MG63 (cell line): ENCODE results near the gene KRTDAP. TPM values are rescaled to one million over a fixed set of nuclear protein-coding genes. Genes with fewer than 3 reads are reported as not detected.

Source experiments
- DNase-seq: peaks from one replicate; pipeline ENCODE4 v3.0.0-alpha.2; 2020
- H3K27me3 ChIP-seq: fragments of 250-450 bp; sonication (Bioruptor Pico); 2 replicates; pipeline ENCODE4 v1.5.1; 2020; ENCODE audit warnings: mild to moderate bottlenecking, moderate library complexity
- H3K36me3 ChIP-seq: fragments of 250-450 bp; sonication (Bioruptor Pico); 2 replicates; pipeline ENCODE4 v1.5.1; 2020; ENCODE audit warnings: mild to moderate bottlenecking, moderate library complexity
- H3K4me3 ChIP-seq: fragments of 250-450 bp; sonication (Bioruptor Pico); 2 replicates; pipeline ENCODE4 v1.5.1; 2020; ENCODE audit warnings: mild to moderate bottlenecking, moderate library complexity
- H3K9me3 ChIP-seq: fragments of 250-450 bp; sonication (Bioruptor Pico); 2 replicates; pipeline ENCODE4 v1.5.1; 2020; ENCODE audit warnings: mild to moderate bottlenecking, moderate library complexity
- total RNA-seq: library from RNA; depleted of rRNA; stranded (reverse); fragments of >200 nt; shearing (Covaris generic); gene quantifications from 2 replicates; pipeline ENCODE4 v1.2.3, GENCODE V29; 2014; ENCODE audit warnings: low replicate concordance; rRNA removed

KRTDAP gene
- total RNA-seq, 1 experiment from 2014 or later, result not detected

- Histone ChIP-seq H3K4me3 (no peak overlapping the region), H3K27me3 (peaks cover 29% of the 10 kb centered on the region), H3K36me3 (no peaks in the 10 kb centered on the region), H3K9me3 (no peaks in the 10 kb centered on the region)
- no peak for DNase-seq
Measured at GRCh38 chr19:35449359-35450043, 40.8 kb downstream of the KRTDAP start.

- Histone ChIP-seq H3K27me3 (peaks cover 29% of the 10 kb centered on the region), H3K4me3 (no peak within 1 kb of the TSS), H3K36me3 (no peaks in the 10 kb centered on the region), H3K9me3 (no peaks in the 10 kb centered on the region)
- no peak for DNase-seq
Measured at GRCh38 chr19:35447606-35448469, 42.4 kb downstream of the KRTDAP start, which contains the start of gene FFAR2. Gene FFAR2, plus strand, starts transcription at chr19:35448257. Its CDS starts 1,458 bp downstream, at chr19:35449715.

- no peak overlapping the region for H3K4me3 ChIP-seq
- no peaks in the 10 kb centered on the region for H3K9me3 ChIP-seq
- no peaks in the 10 kb centered on the region for H3K36me3 ChIP-seq
- H3K27me3 ChIP-seq, result peaks cover 27% of the 10 kb centered on the region
- DNase-seq, result no peak
Measured at GRCh38 chr19:35445826-35446593, 44.3 kb downstream of the KRTDAP start.

- DNase-seq, result no peak
- H3K9me3 ChIP-seq, result no peaks in the 10 kb centered on the region
- H3K4me3 ChIP-seq, result no peak overlapping the region
- H3K36me3 ChIP-seq, result no peaks in the 10 kb centered on the region
- peaks cover 18% of the 10 kb centered on the region for H3K27me3 ChIP-seq
Measured at GRCh38 chr19:35444735-35445134, 45.5 kb downstream of the KRTDAP start.

- H3K9me3 ChIP-seq, result no peaks in the 10 kb centered on the region
- no peaks in the 10 kb centered on the region for H3K36me3 ChIP-seq
- no peak overlapping the region for H3K4me3 ChIP-seq
- no peak for DNase-seq
- H3K27me3 ChIP-seq, result peaks cover 9% of the 10 kb centered on the region
Measured at GRCh38 chr19:35442091-35442490, 48.2 kb downstream of the KRTDAP start.

- no peaks in the 10 kb centered on the region for H3K9me3 ChIP-seq
- H3K4me3 ChIP-seq, result no peak overlapping the region
- no peak for DNase-seq
- peaks cover 6% of the 10 kb centered on the region; the same call in 1 of the 2 replicates for H3K27me3 ChIP-seq
- H3K36me3 ChIP-seq, result no peaks in the 10 kb centered on the region
Measured at GRCh38 chr19:35439921-35440320, 50.3 kb downstream of the KRTDAP start.

- Histone ChIP-seq H3K36me3 (no peaks in the 10 kb centered on the region), H3K4me3 (no peak overlapping the region), H3K9me3 (no peaks in the 10 kb centered on the region), H3K27me3 (peaks cover 6% of the 10 kb centered on the region; the same call in 1 of the 2 replicates)
- no peak for DNase-seq
Measured at GRCh38 chr19:35438527-35438926, 51.7 kb downstream of the KRTDAP start.

GRCh38 chr19:35438096-35438495 lies 52.2 kb downstream of the KRTDAP start:
- no peak for DNase-seq
- no peaks in the 10 kb centered on the region for H3K9me3 ChIP-seq
- H3K4me3 ChIP-seq, result no peak overlapping the region
- peaks cover 6% of the 10 kb centered on the region; the same call in 1 of the 2 replicates for H3K27me3 ChIP-seq
- H3K36me3 ChIP-seq, result no peaks in the 10 kb centered on the region

- no peak for DNase-seq
- no peaks in the 10 kb centered on the region for H3K9me3 ChIP-seq
- H3K4me3 ChIP-seq, result no peak overlapping the region
- H3K27me3 ChIP-seq, result peaks cover 6% of the 10 kb centered on the region; the same call in 1 of the 2 replicates
- no peaks in the 10 kb centered on the region for H3K36me3 ChIP-seq
Measured at GRCh38 chr19:35437406-35437951, 52.8 kb downstream of the KRTDAP start.

Other genes starting within 250 kb of the KRTDAP start
- 0.33 TPM in 1 of 2 replicates, not detected in the other for gene LSR, start 241.5 kb downstream of the KRTDAP start, total RNA-seq
- gene USF2, start 221.5 kb downstream of the KRTDAP start, total RNA-seq, result 73.5 and 85.5 TPM in 2 replicates
- not detected in 2 replicates for gene HAMP, start 207.9 kb downstream of the KRTDAP start, total RNA-seq
- not detected in 2 replicates for gene MAG, start 198.3 kb downstream of the KRTDAP start, total RNA-seq
- gene CD22, start 161.3 kb downstream of the KRTDAP start, total RNA-seq, result not detected in 2 replicates
- not detected in 2 replicates for gene FFAR1, start 142.6 kb downstream of the KRTDAP start, total RNA-seq
- not detected in 2 replicates for gene FFAR3, start 132.0 kb downstream of the KRTDAP start, total RNA-seq
- not detected in 2 replicates for gene GPR42, start 119.4 kb downstream of the KRTDAP start, total RNA-seq
- not detected in 2 replicates for gene FFAR2, start 42.2 kb downstream of the KRTDAP start, total RNA-seq
- not detected in 2 replicates for gene DMKN, start 23.2 kb upstream of the KRTDAP start, total RNA-seq
- gene SBSN, start 37.8 kb upstream of the KRTDAP start, total RNA-seq, result 0.30 TPM in 1 of 2 replicates, not detected in the other
- gene GAPDHS, start 43.0 kb upstream of the KRTDAP start, total RNA-seq, result not detected in 2 replicates
- 180 and 203 TPM in 2 replicates for gene TMEM147, start 55.2 kb upstream of the KRTDAP start, total RNA-seq
- gene ATP4A, start 73.2 kb upstream of the KRTDAP start, total RNA-seq, result not detected in 2 replicates
- gene PMIS2, start 95.7 kb upstream of the KRTDAP start, total RNA-seq, result not detected in 2 replicates
- gene HAUS5, start 122.3 kb upstream of the KRTDAP start, total RNA-seq, result 12.8 and 18.2 TPM in 2 replicates
- gene RBM42, start 138.6 kb upstream of the KRTDAP start, total RNA-seq, result 103 and 144 TPM in 2 replicates
- gene ETV2, start 151.3 kb upstream of the KRTDAP start, total RNA-seq, result not detected in 2 replicates
- 377 and 417 TPM in 2 replicates for gene COX6B1, start 157.9 kb upstream of the KRTDAP start, total RNA-seq
- gene UPK1A, start 176.1 kb upstream of the KRTDAP start, total RNA-seq, result not detected in 2 replicates
- gene ZBTB32, start 214.1 kb upstream of the KRTDAP start, total RNA-seq, result not detected in 2 replicates
- gene KMT2B, start 227.5 kb upstream of the KRTDAP start, total RNA-seq, result 2.3 and 6.0 TPM in 2 replicates